Measurements from ENCODE around the gene TSBP1.
"Not testable (repeated sequence)": the region's sequence is repeated elsewhere in the genome, so short reads cannot be mapped to it uniquely, and the experiment has no call there.

Gene TSBP1

DNA sequence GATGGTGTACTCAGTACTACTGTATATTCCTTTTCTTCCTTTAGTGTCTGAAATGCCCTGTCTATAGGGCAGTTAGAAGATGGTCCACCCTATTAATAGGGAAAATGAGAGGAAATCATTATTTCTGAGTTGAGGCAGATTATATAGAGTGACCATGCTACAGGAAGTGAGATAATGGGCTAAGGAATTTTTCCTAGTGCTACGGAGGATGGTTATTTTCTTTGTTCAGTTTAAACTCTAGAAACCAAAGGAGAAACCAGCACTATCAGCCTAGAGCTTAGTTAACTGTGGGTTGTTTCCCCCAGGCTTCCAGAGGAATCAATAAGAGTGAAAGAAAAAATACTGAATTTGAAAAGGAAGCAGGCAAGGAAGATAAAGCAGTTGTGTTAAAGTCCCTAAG is 474 bp downstream of the TSBP1 start:
- no peak for DNase-seq

DNA sequence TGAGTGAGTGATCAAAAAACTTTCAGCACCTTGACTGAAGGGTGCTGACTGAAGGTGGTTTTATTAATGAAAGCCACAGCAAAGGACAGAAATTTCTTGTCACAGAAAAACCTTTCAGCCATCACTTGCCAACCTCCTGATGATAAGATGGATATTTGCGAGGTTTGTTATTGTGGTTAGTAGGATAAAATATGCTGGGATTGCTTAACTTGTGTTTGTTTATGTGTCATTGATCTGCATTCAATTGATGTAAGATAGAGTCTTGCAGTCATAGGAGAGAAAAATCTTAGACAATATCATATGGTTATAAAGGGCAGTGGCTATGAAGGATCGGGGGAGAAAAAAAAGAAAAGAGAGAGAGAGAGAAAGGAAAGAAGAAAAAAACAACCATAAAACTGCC is 1.2 kb downstream of the TSBP1 start:
- DNase-seq, result no peak

DNA sequence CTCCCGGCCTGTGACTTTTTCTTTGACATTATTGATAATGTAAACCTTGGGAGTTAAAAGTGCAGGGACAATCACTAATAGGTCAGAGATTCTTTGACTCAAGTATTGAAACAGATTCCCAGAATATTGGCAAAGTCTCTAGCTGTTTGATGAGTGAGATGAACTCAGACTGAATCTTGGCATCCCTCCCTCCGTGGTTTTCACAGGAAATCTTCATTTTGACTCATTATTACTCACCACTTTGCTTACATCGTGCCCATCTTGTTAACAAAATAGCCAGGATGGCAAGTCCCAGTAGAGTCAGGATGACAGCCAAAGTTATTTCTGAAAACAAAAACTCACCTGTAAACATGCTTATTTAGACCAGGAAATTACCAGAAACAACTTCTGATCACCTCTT is 2.0 kb downstream of the TSBP1 start:
- DNase-seq, result no peak

DNA sequence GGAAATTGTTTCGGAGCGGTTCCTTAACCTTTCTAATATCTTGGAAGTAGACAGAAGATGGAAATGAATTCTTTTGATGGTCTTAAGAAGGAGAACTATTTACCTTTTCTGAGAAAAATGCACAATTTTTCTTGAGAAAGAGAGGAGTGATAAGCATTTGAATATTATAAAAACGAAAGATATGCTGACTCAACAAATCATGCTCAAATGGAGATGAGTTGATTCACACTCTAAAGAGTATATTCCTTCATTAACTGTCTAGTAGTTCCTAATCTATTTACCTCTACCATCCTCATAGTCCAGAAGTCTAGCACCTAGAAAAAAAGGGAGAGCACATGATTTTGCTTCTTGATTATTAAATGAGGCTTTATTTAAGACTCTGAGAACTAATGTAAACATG is 4.1 kb downstream of the TSBP1 start:
- no peak for DNase-seq

DNA sequence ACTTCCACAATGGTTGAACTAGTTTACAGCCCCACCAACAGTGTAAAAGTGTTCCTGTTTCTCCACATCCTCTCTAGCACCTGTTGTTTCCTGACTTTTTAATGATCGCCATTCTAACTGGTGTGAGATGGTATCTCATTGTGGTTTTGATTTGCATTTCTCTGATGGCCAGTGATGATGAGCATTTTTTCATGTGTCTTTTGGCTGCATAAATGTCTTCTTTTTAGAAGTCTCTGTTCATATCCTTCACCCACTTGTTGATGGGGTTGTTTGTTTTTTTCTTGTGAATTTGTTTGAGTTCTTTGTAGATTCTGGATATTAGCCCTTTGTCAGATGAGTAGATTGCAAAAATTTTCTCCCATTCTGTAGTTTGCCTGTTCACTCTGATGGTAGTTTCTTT is 12.5 kb downstream of the TSBP1 start:
- not testable (repeated sequence) for DNase-seq

DNA sequence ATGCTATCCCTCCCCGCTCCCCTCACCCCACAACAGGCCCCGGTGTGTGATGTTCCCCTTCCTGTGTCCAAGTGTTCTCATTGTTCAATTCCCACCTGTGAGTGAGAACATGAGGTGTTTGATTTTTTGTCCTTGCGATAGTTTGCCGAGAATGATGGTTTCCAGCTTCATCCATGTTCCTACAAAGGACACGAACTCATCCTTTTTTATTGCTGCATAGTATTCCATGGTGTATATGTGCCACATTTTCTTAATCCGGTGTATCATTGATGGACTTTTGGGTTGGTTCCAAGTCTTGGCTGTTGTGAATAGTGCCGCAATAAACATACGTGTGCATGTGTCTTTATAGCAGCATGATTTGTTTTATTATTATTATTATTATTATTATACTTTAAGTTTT is 13.2 kb downstream of the TSBP1 start:
- not testable (repeated sequence) for DNase-seq

DNA sequence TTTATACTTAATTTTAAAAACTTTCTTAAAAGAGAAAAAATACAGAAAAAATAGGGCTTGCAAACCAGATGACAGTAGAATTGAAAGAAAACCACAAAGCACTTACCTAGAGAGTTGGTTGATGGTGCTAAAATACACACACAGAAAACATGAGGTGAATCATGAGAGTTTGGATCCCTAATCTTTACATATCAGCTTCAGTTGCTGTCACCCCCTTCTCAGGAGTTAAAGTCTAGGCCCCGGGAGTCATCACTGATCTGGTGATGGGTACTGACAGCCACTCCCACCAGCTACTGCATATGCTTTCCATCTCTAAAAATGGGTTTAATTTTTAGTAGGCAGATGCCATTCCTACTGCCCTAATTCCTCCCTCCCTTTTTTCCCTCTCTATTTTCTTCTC is 16.7 kb downstream of the TSBP1 start:
- DNase-seq, result no peak

DNA sequence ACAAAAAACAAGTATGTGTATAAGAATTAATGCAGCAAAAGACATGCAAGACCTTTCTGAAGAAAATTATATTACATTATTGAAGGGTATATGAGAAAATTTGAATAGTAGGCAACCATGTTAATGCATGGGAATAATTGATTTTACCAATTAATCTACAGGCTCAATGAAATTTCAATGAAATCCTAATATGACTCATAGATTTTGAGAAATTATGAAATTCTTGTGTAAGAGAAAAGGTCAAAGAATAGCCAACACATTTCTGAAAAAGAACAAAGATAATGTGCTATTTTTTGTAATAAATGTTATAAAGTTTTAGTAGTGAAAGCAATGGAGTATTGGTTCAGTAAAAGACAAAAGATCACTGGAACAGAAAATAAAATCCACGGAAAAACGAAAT is 18.4 kb downstream of the TSBP1 start:
- DNase-seq, result no peak

DNA sequence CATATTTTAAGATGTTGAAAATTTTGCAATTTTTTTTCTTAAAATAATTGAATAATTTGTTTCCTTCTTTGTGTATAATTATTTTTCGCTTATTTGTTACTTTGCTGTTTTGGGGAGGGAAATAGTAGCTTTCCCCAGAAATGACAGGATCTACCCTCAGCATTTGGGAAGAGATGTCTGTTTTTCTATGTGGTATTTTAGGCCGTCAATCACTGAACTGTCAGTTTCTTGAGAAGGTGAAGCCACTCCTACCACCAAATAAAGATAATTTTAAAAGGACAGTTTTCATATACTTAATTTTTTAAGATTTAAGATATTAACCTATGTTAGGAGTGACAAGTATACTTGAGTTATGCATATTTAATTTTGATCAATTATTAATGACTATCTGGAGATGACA is 31.5 kb downstream of the TSBP1 start:
- no peak for DNase-seq

DNA sequence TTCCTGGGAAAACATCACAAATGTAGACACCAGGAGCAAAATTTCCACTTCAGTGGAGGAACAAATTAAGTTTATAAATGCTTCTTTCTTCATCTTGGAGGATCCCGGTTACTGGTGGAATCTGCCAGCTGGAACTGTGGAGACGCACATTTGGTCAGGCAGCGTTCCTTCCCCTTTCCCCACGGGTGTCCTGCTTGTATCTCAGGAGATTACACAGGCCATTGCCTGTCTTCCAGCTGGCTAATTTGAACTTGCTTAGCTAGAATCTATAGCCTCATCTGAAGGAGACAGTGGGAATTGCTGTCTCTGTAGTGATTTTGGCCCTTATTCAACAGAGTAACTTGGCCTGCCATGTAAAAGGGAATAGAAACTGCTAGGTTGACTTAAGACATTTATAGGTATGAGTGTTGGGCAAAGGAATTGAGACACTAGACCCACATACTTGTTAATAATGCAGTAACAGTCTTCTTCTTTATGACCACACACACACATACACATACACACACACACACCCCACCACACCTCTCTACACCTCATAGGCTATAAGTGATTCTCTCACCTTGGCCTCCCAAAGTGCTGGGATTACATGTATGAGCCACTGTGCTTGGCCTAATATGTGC is 34.4 kb downstream of the TSBP1 start:
- no peak for DNase-seq

DNA sequence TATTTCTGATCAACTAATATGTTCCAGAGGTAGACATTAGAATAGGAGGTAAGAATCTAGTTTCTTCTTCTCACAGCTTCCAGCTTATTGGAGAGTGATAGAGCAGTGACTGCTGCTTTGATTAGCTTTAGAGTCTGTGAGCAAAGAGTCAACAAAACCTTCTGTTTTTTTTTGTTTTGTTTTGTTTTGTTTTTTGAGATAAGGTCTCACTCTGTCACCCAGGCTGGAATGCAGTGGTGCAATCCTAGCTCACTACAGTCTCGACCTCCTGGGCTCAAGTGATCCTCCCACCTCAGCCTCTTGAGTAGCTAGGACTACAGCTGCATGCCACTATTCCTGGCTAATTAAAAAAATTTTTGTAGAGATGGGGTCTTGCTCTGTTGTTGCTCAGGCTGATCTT is 39.3 kb downstream of the TSBP1 start:
- no peak for DNase-seq

DNA sequence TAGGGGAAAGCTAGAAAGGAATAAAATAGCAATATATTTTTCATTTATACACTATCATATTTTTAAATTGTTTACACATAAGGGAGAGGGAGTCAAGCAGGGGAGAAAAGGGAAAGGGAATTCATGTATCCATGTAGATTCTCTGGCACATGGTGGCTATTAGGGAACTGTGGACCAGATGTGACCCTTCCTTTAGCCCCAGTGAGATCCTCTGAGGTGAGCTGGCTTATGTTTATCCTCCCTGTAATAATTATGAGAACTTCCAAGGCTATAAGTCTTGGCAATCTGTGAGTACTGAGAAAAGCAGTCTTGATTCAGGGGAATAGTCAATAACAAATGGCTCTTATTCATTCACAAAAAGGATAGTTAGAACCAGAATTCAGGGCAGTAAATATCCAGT is 42.6 kb downstream of the TSBP1 start:
- no peak for DNase-seq

DNA sequence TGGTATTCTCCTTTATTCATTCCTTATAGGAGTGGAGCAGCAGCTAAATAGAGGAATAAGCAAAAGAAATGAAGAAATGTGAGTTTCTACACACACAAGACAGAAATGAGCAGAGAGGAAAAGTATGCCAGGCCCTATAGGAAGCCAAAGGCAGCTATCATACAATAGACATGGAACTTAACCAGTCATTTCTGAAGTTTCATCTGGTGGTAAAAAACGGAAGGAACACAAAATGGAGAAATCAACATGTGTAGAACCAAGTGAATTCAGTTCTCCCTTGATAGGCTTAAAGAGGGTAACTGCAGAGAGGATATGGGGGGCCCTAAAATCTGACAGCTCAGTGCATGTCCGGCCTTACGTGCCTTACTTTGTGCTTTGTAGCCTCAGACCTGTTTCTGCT is 44.6 kb downstream of the TSBP1 start:
- DNase-seq, result no peak

DNA sequence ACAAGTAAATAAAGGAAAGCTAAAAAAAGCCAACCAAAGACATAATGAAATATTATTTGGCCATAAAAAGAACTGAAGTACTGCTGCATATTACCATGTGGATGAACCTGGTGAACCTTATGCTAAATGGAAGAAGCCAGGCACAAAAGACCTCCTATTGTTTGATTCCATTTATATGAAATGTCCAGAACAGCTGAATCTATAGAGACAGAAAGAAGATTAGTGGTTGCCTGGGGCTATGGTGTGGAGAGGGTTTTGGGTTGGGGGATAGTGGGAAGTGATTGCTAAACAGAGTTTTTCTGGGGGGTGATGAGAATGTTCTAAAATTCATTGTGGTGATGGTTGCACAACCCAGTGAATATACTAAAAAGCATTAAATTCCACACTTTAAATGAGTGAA is 53.2 kb downstream of the TSBP1 start:
- no peak for DNase-seq

DNA sequence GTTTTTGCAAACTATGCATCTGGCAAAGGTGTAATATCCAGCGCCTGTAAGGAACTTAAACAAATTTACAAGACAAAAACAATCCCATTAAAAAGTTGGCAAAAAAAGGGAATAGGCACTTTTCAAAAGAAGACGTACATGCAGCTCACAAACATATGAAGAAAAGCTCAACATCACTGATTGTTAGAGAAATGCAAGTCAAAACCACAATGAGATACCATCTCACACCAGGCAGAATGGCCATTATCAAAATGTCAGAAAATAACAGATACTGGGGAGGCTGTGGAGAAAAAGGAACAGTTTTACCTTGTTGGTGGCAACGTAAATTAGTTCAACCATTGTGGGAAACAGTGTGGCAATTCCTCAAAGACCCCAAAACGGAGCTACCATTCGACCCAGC is 54.2 kb downstream of the TSBP1 start:
- DNase-seq, result no peak

DNA sequence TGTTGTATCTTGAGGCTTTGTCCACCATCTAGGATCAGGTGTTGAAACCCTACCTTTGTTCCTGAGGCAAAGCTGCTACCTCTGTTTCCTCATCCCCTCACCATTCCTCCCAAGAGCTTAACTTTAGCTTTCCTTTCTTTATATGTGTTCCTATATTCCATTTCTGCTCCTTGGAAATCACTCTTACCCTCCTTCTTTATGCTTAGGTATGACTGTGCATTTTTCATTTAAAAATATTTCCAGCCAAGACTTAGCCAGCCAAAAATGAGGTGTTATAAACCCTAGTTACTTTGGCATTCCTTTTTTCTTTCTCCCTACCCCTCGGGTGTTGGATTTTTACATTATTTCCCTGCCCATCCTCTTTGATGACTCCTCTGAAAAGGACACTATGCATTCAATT is 57.7 kb downstream of the TSBP1 start:
- DNase-seq, result no peak

DNA sequence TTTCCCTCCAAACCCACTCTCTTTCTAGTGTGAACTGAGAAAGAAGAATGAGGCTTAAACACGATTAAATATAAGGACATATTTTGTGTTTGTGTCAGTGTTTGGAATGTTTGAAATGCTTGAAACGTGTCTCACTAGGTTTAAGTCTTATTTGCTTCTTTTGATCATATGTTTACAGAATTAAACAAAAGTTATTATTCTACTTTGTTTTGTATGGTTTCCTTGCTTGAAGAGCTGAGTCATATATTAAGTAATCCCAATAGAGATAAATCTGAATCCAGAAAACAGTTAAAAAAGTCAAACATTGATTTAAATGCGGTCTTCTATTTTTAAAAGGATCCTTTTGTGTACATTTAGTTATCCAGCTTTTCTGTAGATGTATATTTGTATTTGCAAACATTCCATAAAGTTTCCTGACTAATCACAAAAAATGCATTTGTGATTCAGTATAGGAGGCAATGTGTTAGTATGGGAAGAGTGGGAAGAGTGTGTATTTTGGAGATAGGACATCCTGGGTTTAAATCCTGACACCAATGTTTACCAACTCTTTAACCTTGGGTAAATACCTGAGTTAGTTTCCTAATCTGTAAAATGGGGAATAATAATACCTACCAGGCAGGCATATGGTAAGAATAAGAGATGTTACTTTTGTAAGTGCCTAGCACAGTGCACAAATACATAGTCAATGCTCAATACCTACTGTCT is 72.9 kb downstream of the TSBP1 start:
- DNase-seq, result no peak

DNA sequence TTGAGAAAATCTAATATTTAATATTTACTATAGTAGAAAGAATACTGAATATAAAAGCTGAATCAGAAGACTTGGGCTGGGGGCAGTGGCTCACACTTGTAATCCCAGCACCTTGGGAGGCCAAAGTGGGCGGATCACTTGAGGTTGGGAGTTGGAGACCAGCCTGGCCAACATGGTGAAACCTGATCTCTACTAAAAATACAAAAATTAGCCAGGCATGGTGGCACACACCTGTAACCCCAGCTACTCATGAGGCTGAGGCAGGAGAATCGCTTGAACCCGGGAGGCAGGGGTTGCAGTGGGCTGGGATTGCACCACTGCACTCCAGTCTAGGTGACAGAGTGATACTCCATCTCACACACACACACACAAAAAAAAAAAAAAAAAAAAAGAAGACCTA is 76.7 kb downstream of the TSBP1 start:
- not testable (repeated sequence) for DNase-seq

DNA sequence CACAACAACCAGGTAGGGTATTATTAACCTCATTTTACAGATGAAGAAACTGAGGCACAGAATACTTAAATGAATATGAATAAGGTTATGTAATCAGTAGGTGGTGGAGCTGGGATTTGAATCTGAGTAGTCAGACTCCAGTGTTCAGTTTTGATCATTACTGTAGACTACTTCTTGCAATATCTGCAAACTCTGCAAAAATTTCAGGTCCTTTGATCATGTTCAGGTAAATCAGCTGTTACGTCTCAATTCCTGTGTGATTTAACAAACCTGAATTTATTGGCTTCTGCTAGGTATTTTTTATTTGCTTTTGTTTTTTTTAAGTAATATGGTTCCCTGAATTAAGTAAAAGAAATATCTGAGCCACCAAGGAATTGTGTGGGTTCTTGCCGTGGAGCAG is 77.1 kb downstream of the TSBP1 start:
- DNase-seq, result no peak

DNA sequence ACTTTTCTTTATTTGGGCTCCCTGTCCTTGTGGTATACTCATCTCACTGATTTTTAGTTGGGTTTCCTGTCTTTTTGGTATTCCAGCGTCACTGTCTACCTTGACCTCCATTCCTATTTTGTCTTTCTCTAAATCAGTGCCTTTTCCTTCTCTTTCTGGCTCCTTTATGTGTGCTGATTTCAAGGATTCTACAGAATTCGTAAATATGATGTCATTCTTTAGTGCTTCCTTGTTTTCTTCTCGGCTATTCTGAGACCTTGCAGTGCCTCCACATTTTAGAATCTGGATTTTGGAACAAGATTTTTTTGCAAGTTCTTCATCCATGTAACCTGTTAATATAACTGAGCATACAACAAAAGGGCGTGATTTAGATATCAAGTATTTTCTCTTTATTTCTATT is 78.0 kb downstream of the TSBP1 start:
- no peak for DNase-seq

DNA sequence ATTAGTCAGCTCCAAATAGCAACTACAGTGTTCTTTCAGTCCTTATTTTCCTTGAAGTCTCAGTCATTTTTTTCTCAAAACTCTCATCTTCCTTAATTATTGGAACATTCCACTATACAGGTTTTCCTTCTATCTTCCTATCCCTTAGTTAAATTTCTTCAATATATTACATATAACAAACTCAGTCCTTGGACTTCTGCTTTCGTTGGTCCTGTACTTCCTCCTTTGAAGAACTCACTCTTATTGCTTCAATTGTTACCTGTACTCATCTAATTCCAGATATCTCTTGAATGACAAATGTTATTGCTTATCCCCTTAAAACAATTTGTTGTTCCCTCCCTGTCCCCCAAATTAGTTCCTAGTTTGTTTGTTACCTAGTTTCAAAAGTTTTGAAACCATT is 80.2 kb downstream of the TSBP1 start:
- DNase-seq, result no peak

DNA sequence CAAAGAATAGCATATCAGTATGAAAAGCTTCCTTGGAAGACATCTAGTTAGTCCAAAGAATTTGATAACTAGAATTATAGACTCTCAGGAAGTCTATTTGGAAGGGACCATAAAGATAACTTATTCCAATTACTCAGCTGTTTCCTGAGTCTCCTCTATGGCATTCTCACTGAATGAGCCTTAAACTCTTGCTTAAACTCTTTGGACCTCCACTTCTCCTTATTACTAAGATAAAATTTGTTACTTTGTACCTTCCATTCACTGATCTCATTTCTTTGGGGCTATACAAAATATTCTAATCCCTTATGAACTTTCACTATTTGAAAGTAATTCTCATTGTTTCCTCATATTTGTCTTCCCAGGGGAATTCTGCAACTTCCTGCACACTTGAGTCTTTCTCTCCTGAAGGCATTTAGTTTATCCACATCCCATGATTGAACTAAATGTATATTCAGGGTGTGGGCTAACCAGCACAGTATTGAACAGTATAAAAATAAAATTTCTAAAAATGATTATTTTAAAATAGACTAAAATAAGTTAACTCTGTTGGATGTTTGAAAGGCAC is 80.7 kb downstream of the TSBP1 start:
- DNase-seq, result no peak

DNA sequence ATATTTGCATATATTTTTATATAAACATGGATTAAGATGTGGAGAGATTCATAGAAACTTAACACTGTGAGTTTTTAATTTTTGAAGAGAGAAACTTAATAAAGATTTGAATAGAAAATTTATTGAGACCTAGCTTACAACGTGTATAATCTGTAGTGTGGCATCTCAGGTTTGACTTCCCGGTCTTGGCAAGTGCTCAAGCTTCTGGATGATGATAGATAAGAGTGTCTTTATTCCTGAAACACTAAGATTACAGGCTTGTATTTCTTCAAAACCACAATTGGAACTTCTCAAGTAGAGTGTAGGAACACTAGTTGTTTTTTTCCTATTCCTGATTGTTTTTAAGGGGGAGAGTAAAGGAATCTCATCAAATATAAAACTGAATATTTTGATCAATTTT is 83.3 kb downstream of the TSBP1 start:
- DNase-seq, result no peak

DNA sequence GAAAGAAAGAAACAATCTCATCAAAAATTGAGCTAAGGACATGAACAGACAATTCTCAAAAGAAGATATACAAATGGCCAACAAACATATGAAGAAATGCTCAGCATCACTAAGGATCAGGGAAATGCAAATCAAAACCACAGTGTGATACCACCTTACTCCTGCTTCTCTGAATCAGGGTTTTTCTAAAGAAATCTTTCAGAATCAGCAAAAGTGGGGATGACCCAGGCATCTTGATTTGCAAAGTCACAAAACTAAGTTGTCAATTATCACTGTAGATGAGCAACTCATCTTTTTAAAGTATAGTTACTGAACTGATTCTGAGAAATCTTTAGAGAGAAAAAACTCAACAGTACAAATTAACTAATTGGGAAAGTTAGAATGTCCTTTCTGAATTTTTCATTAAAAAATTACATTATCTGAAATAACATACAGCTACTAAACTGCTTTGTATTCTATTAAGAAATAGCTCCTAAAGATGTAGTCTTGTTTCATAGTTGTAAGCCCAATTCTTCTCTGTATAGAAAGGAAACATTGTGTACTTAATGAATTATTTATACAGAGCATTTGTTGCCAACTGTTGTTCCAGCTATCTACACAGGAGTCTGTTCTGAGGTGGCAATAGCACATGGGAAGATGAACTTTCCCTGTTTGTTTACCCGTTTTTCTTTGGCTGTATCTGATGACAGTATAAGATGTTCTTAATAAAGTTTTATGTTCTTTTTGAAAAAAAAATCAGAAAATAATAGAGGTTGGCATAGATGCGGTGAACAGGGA is 97.7 kb downstream of the TSBP1 start:
- DNase-seq, result not testable (repeated sequence)
